Effector memory CD4-positive, alpha-beta T cell (primary cell): ENCODE data around the gene ZCCHC4.

Experiments used
- DNase-seq, 3 donors: peaks; one replicate each; pipeline ENCODE4 v3.0.0-alpha.2; 2020
- H3K27ac ChIP-seq: 2 replicates; pipeline ENCODE4 v1.7.0; 2013; ENCODE audit warnings: mild to moderate bottlenecking, low read length, moderate library complexity; ENCODE audit not compliant: insufficient read depth, poor library complexity, severe bottlenecking
- H3K27me3 ChIP-seq: replicated peaks from 2 replicates; pipeline ENCODE4 v1.7.0; 2013; ENCODE audit warnings: mild to moderate bottlenecking, low read length; ENCODE audit not compliant: insufficient read depth, control insufficient read depth, poor library complexity, severe bottlenecking
- H3K36me3 ChIP-seq: 2 replicates; pipeline ENCODE4 v1.7.0; 2013; ENCODE audit warnings: mild to moderate bottlenecking, low read length, moderate library complexity; ENCODE audit not compliant: control insufficient read depth, insufficient read depth
- H3K4me1 ChIP-seq: 2 replicates; pipeline ENCODE4 v1.7.0; 2013; ENCODE audit warnings: low read length, mild to moderate bottlenecking; ENCODE audit not compliant: control insufficient read depth, insufficient read depth, poor library complexity, severe bottlenecking
- H3K4me3 ChIP-seq: 2 replicates; pipeline ENCODE4 v1.7.0; 2013; ENCODE audit warnings: low read length, low read depth, mild to moderate bottlenecking; ENCODE audit not compliant: insufficient read depth, poor library complexity, severe bottlenecking
- H3K9me3 ChIP-seq: 2 replicates; pipeline ENCODE4 v1.7.0; 2013; ENCODE audit warnings: mild to moderate bottlenecking, low read length, moderate library complexity; ENCODE audit not compliant: control insufficient read depth

Gene ZCCHC4

GRCh38 chr4:25347971-25348370 lies 35.4 kb downstream of the ZCCHC4 start:
- Histone ChIP-seq H3K9me3 (no peaks in the 10 kb centered on the region), H3K4me3 (no peak overlapping the region), H3K27me3 (no peaks in the 10 kb centered on the region), H3K36me3 (no peaks in the 10 kb centered on the region), H3K4me1 (no peaks in the 10 kb centered on the region), H3K27ac (no peak overlapping the region)
- no peak for DNase-seq

GRCh38 chr4:25350561-25350960 lies 38.0 kb downstream of the ZCCHC4 start:
- Histone ChIP-seq H3K4me3 (no peak overlapping the region), H3K36me3 (no peaks in the 10 kb centered on the region), H3K4me1 (no peaks in the 10 kb centered on the region), H3K27ac (no peak overlapping the region), H3K9me3 (no peaks in the 10 kb centered on the region), H3K27me3 (no peaks in the 10 kb centered on the region)
- no peak for DNase-seq

- DNase-seq = no peak
These were observed 39.3 kb downstream of the ZCCHC4 start for GRCh38 chr4:25351777-25352416.

GRCh38 chr4:25356068-25356467 lies 43.5 kb downstream of the ZCCHC4 start:
- H3K36me3 ChIP-seq = no peaks in the 10 kb centered on the region
- DNase-seq = no peak
- no peak overlapping the region for H3K27ac ChIP-seq
- no peaks in the 10 kb centered on the region for H3K4me1 ChIP-seq
- H3K4me3 ChIP-seq = no peak overlapping the region
- H3K9me3 ChIP-seq = no peaks in the 10 kb centered on the region
- no peaks in the 10 kb centered on the region for H3K27me3 ChIP-seq

More at GRCh38 chr4:25351777-25352416, 39.3 kb downstream of the ZCCHC4 start:
- Histone ChIP-seq H3K4me1 (no peaks in the 10 kb centered on the region), H3K27me3 (no peaks in the 10 kb centered on the region), H3K27ac (no peak overlapping the region), H3K9me3 (no peaks in the 10 kb centered on the region), H3K4me3 (no peak overlapping the region), H3K36me3 (no peaks in the 10 kb centered on the region)

GRCh38 chr4:25358515-25359275 lies 46.1 kb downstream of the ZCCHC4 start:
- Histone ChIP-seq H3K9me3 (no peaks in the 10 kb centered on the region), H3K27ac (no peak overlapping the region), H3K4me3 (no peak overlapping the region), H3K4me1 (no peaks in the 10 kb centered on the region), H3K27me3 (no peaks in the 10 kb centered on the region), H3K36me3 (peaks cover 3% of the 10 kb centered on the region)
- DNase-seq = no peak

GRCh38 chr4:25361253-25361652 lies 48.7 kb downstream of the ZCCHC4 start:
- H3K9me3 ChIP-seq = no peaks in the 10 kb centered on the region
- H3K36me3 ChIP-seq = peaks cover 3% of the 10 kb centered on the region
- no peaks in the 10 kb centered on the region for H3K4me1 ChIP-seq
- no peak overlapping the region for H3K27ac ChIP-seq
- no peaks in the 10 kb centered on the region for H3K27me3 ChIP-seq
- H3K4me3 ChIP-seq = no peak overlapping the region
- no peak for DNase-seq

GRCh38 chr4:25367004-25367621 lies 54.5 kb downstream of the ZCCHC4 start:
- peaks cover 3% of the 10 kb centered on the region for H3K36me3 ChIP-seq
- H3K27me3 ChIP-seq = no peaks in the 10 kb centered on the region
- no peaks in the 10 kb centered on the region for H3K9me3 ChIP-seq
- no peaks in the 10 kb centered on the region for H3K4me1 ChIP-seq
- no peak for DNase-seq
- no peak overlapping the region for H3K4me3 ChIP-seq
- H3K27ac ChIP-seq = no peak overlapping the region

GRCh38 chr4:25367877-25368276 lies 55.3 kb downstream of the ZCCHC4 start:
- H3K9me3 ChIP-seq = no peaks in the 10 kb centered on the region
- no peak for DNase-seq
- no peak overlapping the region for H3K4me3 ChIP-seq
- peaks cover 2% of the 10 kb centered on the region for H3K36me3 ChIP-seq
- H3K27ac ChIP-seq = no peak overlapping the region
- no peaks in the 10 kb centered on the region for H3K4me1 ChIP-seq
- H3K27me3 ChIP-seq = no peaks in the 10 kb centered on the region

GRCh38 chr4:25368315-25368714 lies 55.7 kb downstream of the ZCCHC4 start:
- no peaks in the 10 kb centered on the region for H3K36me3 ChIP-seq
- no peaks in the 10 kb centered on the region for H3K4me1 ChIP-seq
- no peak overlapping the region for H3K4me3 ChIP-seq
- DNase-seq = no peak
- H3K27ac ChIP-seq = no peak overlapping the region
- H3K27me3 ChIP-seq = no peaks in the 10 kb centered on the region
- H3K9me3 ChIP-seq = no peaks in the 10 kb centered on the region

- no peaks in the 10 kb centered on the region for H3K9me3 ChIP-seq
- H3K4me1 ChIP-seq = no peaks in the 10 kb centered on the region
- no peak for DNase-seq
- H3K27me3 ChIP-seq = no peaks in the 10 kb centered on the region
- H3K4me3 ChIP-seq = no peak overlapping the region
- no peak overlapping the region for H3K27ac ChIP-seq
- no peaks in the 10 kb centered on the region for H3K36me3 ChIP-seq
These were observed 57.7 kb downstream of the ZCCHC4 start for GRCh38 chr4:25370242-25370641.
